Erythroblast (primary cell): ENCODE results near the gene AWAT2.

Experiments used
- GATA1 ChIP-seq: IDR thresholded peaks from 2 replicates; pipeline ENCODE4 v1.6.1; 2011; ENCODE audit warnings: low read depth, mild to moderate bottlenecking, control low read depth, low read length, moderate library complexity
- POLR2A ChIP-seq: IDR thresholded peaks from 2 replicates; pipeline ENCODE4 v1.6.1; 2011; ENCODE audit warnings: mild to moderate bottlenecking, low read length

- TF ChIP-seq POLR2A (no peak), GATA1 (no peak)
Observed at GRCh38 chrX:70079870-70080269, 30.1 kb upstream of the AWAT2 start.
